ENCODE data around the gene HHIPL1.

Gene HHIPL1

GRCh38 chr14:99688210-99688581 is 43.3 kb downstream of the HHIPL1 start:
- H3K4me3 ChIP-seq (ENCODE audit: low read depth, low read length): no peak overlapping the region
- DNase-seq (ENCODE audit: low read depth): no peak
- TF ChIP-seq CTCF (IDR thresholded peaks at IDR 0.05; ENCODE audit: insufficient read depth, low read depth, low read length, missing control alignments): no peak

- no peak overlapping the region for H3K4me3 ChIP-seq (ENCODE audit: low read depth, low read length)
- no peak for TF ChIP-seq CTCF (IDR thresholded peaks at IDR 0.05; ENCODE audit: insufficient read depth, low read depth, low read length, missing control alignments)
- DNase-seq (ENCODE audit: low read depth): no peak
These were observed 43.7 kb downstream of the HHIPL1 start for GRCh38 chr14:99688629-99689028.

- DNase-seq (ENCODE audit: low read depth): no peak
- TF ChIP-seq CTCF (IDR thresholded peaks at IDR 0.05; ENCODE audit: insufficient read depth, low read depth, low read length, missing control alignments): no peak
- no peak overlapping the region for H3K4me3 ChIP-seq (ENCODE audit: low read depth, low read length)
These were observed 44.6 kb downstream of the HHIPL1 start for GRCh38 chr14:99689266-99690236.

- H3K4me3 ChIP-seq (ENCODE audit: low read depth, low read length): no peak overlapping the region
- TF ChIP-seq CTCF (IDR thresholded peaks at IDR 0.05; ENCODE audit: insufficient read depth, low read depth, low read length, missing control alignments): no peak
- DNase-seq (ENCODE audit: low read depth): no peak
These were observed 45.7 kb downstream of the HHIPL1 start for GRCh38 chr14:99690636-99691035.

GRCh38 chr14:99691111-99691885 is 46.4 kb downstream of the HHIPL1 start:
- DNase-seq (ENCODE audit: low read depth): no peak
- H3K4me3 ChIP-seq (ENCODE audit: low read depth, low read length): no peak overlapping the region
- TF ChIP-seq CTCF (IDR thresholded peaks at IDR 0.05; ENCODE audit: insufficient read depth, low read depth, low read length, missing control alignments): no peak

GRCh38 chr14:99693918-99694317 is 49.0 kb downstream of the HHIPL1 start:
- no peak for DNase-seq (ENCODE audit: low read depth)
- H3K4me3 ChIP-seq (ENCODE audit: low read depth, low read length): no peak overlapping the region
- no peak for TF ChIP-seq CTCF (IDR thresholded peaks at IDR 0.05; ENCODE audit: insufficient read depth, low read depth, low read length, missing control alignments)

All from GM12865 (cell line).